Esophagus squamous epithelium (tissue), 5 donors: ENCODE data around the gene LSM10. TPM values are rescaled to one million over a fixed set of nuclear protein-coding genes. Genes with fewer than 3 reads are reported as not detected.
A peak's percentile ranks its signal among the peaks of the same experiment; 100 is the strongest.

Experiments
- DNase-seq: peaks from one replicate; lab custom pipeline; 2025; lab: John Stamatoyannopoulos, UW
- H3K27ac ChIP-seq, 4 donors: fragments of 200-600 bp; sonication (generic); one replicate each; pipeline ENCODE4 v1.5.1; 2016 to 2019; ENCODE audit warnings: mild to moderate bottlenecking in 1 of 4
- H3K27me3 ChIP-seq, 4 donors: fragments of 200-600 bp; sonication (generic); 1 replicate in 3 of 4; 2 replicates in 1 of 4; pipeline versions ENCODE4 v1.5.1 to v1.6.0; 2017 to 2021; ENCODE audit warnings: antibody characterized with exemption in 1 of 4
- H3K36me3 ChIP-seq, 3 donors: fragments of 200-600 bp; sonication (generic); one replicate each; pipeline ENCODE4 v1.5.1; 2016 to 2019
- H3K4me1 ChIP-seq, 3 donors: fragments of 200-600 bp; sonication (generic); one replicate each; pipeline ENCODE4 v1.5.1; 2017 to 2019
- H3K4me3 ChIP-seq, 4 donors: fragments of 200-600 bp; sonication (generic); 1 replicate in 3 of 4; 2 replicates in 1 of 4; pipeline ENCODE4 v1.5.1; 2016 to 2019; ENCODE audit warnings: mild to moderate bottlenecking in 2 of 4, moderate library complexity in 1 of 4
- H3K9me3 ChIP-seq, 3 donors: fragments of 200-600 bp; sonication (generic); one replicate each; pipeline ENCODE4 v1.5.1; 2016 to 2019
- POLR2A ChIP-seq, 4 donors: fragments of 450-650 bp; IDR thresholded peaks; one replicate each; pipeline ENCODE4 v1.6.1; 2017; ENCODE audit warnings: antibody characterized with exemption in 4 of 4, mild to moderate bottlenecking in 4 of 4, moderate library complexity in 3 of 4
- WGBS, 2 donors: methylation state at CpG; one replicate each; pipeline ENCODE4 v1.1.5; 2018; 5-methylcytosine and 5-hydroxymethylcytosine counted together
- intact Hi-C: fragments of 100-400 bp; cut with DNase I; formaldehyde crosslinking; loops from one replicate; pipeline ENCODE4 v1.15.0; 2022
- total RNA-seq, 4 donors: library from RNA; depleted of rRNA; stranded (reverse); fragments of >200 nt; gene quantifications; one replicate each; pipeline ENCODE4 v1.1.0, GENCODE V29; 2016
- TF ChIP-seq, protein P1 (sequence below), 6 experiments: fragments of 450-650 bp in 4 of 6; fragments of 200-600 bp in 2 of 6; sonication (generic) in 2 of 6; IDR thresholded peaks; one replicate each; pipeline ENCODE4 v1.5.1; 2016 to 2019; ENCODE audit warnings: antibody characterized with exemption in 6 of 6, mild to moderate bottlenecking in 4 of 6, moderate library complexity in 4 of 6
- donor health status: DM: yes; HTN: yes; CAD: no.

LSM10 gene
- total RNA-seq, 4 donors from 2014 or later, result 8.5 to 29.4 (median 16.9) TPM

DNA sequence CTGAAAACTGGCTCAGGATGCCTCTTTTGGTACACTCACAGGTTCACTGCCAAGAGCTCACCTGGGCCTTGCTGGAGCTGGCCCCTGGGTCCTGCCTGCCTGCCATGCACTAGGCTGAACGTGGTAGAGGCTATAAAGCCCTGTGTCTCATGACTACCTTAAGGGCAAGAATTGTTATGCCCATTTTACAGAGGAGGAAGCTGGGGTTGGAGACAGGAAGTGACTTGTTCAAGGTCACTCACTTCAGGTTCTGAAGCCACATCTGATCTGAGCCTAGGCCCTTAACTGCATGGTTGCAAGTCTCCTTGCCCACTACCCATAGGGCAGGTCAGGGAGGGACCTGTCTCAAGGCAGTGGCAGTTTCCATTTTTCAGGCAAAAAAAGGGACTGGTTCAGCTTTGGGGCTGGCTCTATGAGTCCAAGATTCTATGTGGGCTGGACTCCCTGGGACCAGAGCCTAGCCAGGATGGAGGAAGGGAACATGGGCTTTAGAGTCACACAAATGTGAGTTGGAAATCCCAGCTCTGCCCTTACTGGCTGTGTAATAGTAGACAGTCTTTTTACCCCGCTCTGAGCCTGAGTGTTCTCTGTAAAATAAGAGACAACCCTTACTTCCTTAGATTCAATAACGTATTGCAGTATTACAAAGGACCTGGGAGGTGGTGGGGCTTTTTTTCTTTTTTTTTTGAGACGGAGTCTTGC lies 19.8 kb downstream of the LSM10 start:
- Histone ChIP-seq H3K4me1 (peaks cover 28 to 84% (median 32%) of the 10 kb centered on the region in 3 donors), H3K36me3 (peaks cover 0 to 34% (median 0%) of the 10 kb centered on the region in 3 donors), H3K4me3 (no peak overlapping the region), H3K27ac (peak overlapping the region; percentile 9 to 53 (median 36)), H3K27me3 (no peaks in the 10 kb centered on the region), H3K9me3 (no peaks in the 10 kb centered on the region)
- WGBS, 2 donors, result 67 to 73% methylated on average over 4 of the region's 4 CpGs
- intact Hi-C loops, result no loop called here
- DNase-seq, result no peak
- no peak for TF ChIP-seq POLR2A (IDR thresholded peaks at IDR 0.05)
- TF ChIP-seq, protein P1, sequence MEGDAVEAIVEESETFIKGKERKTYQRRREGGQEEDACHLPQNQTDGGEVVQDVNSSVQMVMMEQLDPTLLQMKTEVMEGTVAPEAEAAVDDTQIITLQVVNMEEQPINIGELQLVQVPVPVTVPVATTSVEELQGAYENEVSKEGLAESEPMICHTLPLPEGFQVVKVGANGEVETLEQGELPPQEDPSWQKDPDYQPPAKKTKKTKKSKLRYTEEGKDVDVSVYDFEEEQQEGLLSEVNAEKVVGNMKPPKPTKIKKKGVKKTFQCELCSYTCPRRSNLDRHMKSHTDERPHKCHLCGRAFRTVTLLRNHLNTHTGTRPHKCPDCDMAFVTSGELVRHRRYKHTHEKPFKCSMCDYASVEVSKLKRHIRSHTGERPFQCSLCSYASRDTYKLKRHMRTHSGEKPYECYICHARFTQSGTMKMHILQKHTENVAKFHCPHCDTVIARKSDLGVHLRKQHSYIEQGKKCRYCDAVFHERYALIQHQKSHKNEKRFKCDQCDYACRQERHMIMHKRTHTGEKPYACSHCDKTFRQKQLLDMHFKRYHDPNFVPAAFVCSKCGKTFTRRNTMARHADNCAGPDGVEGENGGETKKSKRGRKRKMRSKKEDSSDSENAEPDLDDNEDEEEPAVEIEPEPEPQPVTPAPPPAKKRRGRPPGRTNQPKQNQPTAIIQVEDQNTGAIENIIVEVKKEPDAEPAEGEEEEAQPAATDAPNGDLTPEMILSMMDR (IDR thresholded peaks at IDR 0.05), result no peak

DNA sequence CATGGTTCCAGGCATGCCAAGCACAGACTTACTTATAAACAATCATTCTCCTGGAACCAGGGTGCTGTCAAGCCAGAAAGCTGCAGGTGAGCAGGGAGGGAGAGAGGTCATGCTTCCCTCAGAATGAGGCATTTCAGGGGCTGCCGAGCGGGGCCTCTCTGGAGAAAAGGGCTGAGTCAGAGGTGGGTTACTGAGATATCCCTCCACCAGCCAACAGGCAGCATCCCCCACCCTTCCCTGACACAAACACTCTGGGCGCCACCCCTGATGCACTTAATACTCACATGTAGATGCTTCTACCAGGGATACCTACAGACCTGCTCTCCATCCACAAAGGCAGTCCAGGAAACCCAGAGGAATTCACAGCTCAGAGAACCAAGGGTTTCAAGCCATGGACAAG lies 25.1 kb downstream of the LSM10 start:
- peaks cover 32 to 79% (median 45%) of the 10 kb centered on the region in 3 donors for H3K4me1 ChIP-seq
- WGBS, 2 donors, result 82% methylated on average over 2 of the region's 3 CpGs; no CpG with 5 or more reads in 1 of the 2 donors
- H3K4me3 ChIP-seq, result no peak overlapping the region

DNA sequence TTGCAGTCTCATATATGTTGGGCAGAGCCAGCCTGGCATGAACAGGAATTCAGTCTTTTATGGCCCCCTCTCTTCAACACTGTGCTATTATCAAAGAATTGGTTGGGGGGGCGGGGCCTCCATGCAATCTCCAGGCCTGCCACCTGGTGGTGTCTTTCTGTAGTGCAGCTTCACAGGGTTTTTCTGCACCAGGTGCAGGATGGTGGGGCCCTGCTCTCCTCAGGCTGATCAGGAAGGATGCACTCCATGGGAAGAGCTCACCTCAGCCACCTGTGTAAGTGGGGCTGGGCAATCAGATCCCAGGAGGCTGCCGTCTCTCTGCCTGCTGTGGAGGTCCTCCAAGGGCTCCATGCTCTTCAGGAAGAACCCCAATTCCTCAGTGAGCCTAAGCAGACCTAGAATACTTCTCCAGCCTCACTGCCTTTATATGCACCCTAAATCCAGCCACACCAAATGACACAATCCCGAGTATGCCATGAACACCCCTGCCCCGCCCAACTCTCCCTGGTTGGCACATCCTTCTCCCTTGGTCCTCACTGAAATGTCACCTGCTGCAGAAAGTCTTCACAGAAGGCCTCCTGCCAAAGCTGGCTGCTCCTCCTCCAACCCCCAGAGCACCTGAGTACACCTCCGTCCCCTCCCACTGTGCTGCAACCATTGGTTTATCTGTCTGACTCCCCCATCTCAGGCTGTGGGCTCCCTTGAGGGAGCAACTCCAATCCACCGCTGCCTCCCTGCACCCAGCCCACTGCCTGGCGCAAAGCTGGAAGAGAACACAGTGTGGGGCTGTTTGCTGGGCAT lies 28.4 kb downstream of the LSM10 start:
- DNase-seq, result no peak
- Histone ChIP-seq H3K4me3 (no peak overlapping the region), H3K4me1 (peaks cover 24 to 77% (median 45%) of the 10 kb centered on the region in 3 donors), H3K27ac (peak overlapping the region in 2 of 4 donors; percentile 29 to 31), H3K9me3 (no peaks in the 10 kb centered on the region), H3K36me3 (peaks cover 0 to 26% (median 7%) of the 10 kb centered on the region in 3 donors), H3K27me3 (no peaks in the 10 kb centered on the region)
- intact Hi-C loops, result no loop called here
- 48 to 62% methylated on average over 5 of the region's 7 CpGs for WGBS, 2 donors
- TF ChIP-seq, protein P1 (IDR thresholded peaks at IDR 0.05), result peak; percentile 90 to 99 (median 94)
- no peak for TF ChIP-seq POLR2A (IDR thresholded peaks at IDR 0.05)

More for the DNA sequence above, 25.1 kb downstream of the LSM10 start:
- peaks cover 0 to 14% (median under 1%) of the 10 kb centered on the region in 3 donors for H3K36me3 ChIP-seq
- no peaks in the 10 kb centered on the region for H3K27me3 ChIP-seq
- TF ChIP-seq, protein P1 (IDR thresholded peaks at IDR 0.05), result no peak
- TF ChIP-seq POLR2A (IDR thresholded peaks at IDR 0.05), result no peak
- peak overlapping the region; percentile 87 to 97 (median 88) for H3K27ac ChIP-seq
- no peaks in the 10 kb centered on the region for H3K9me3 ChIP-seq
- DNase-seq, result no peak
- intact Hi-C loops, result no loop called here

DNA sequence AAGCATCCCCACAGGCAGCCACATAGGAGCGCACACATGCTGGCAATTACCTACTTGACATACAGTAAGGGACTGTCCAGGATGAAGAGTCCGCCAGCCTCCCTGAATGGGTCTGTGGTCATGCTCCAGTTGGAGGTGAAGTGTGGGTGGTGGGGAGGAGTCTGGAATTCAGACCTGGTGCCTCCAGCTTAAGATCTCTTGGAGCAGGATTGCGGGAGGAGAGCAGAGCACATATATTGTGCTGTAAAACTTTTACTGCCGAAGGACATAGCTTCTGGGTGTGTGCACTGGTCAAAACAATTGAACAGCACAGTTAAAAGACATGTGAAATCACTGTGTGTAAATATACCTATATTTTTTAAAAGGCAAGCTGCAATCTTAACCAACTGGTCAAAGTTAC lies 29.9 kb downstream of the LSM10 start:
- intact Hi-C loops, result no loop called here
- H3K4me1 ChIP-seq, result peaks cover 9 to 63% (median 30%) of the 10 kb centered on the region in 3 donors
- H3K4me3 ChIP-seq, result no peak overlapping the region
- DNase-seq, result no peak
- H3K9me3 ChIP-seq, result no peaks in the 10 kb centered on the region
- 86 to 94% methylated on average over 1 to 4 of the region's 4 CpGs for WGBS, 2 donors
- peaks cover 0 to 38% (median 7%) of the 10 kb centered on the region in 3 donors for H3K36me3 ChIP-seq
- TF ChIP-seq, protein P1 (IDR thresholded peaks at IDR 0.05), result no peak
- no peak for TF ChIP-seq POLR2A (IDR thresholded peaks at IDR 0.05)
- no peaks in the 10 kb centered on the region for H3K27me3 ChIP-seq
- H3K27ac ChIP-seq, result no peak overlapping the region
